GM12878 (cell line): ENCODE measurements around the gene DNAH11. TPM values are rescaled to one million over a fixed set of nuclear protein-coding genes. Genes with fewer than 3 reads are reported as not detected.
A peak's percentile ranks its signal among the peaks of the same experiment; 100 is the strongest.

Experiments
- CEBPB ChIP-seq, 2 experiments: fragments of 150-350 bp in 1 of 2; IDR thresholded peaks; 2 replicates each; pipeline ENCODE4 v1.6.1; 2012 to 2014; ENCODE audit warnings: low read depth in 2 of 2, low read length in 2 of 2, borderline replicate concordance in 1 of 2, inconsistent platforms in 1 of 2
- EGR1 ChIP-seq, 2 experiments: IDR thresholded peaks; 1 replicate in 1 of 2; 2 replicates in 1 of 2; pipeline ENCODE4 v1.6.1; 2011 to 2012; ENCODE audit warnings: low read depth in 2 of 2, low read length in 2 of 2, borderline replicate concordance in 1 of 2, mild to moderate bottlenecking in 1 of 2, moderate library complexity in 1 of 2
- IKZF1 ChIP-seq: fragments of 450-650 bp; conservative IDR thresholded peaks from 2 replicates; pipeline ENCODE4 v1.6.1; 2017; ENCODE audit warnings: antibody characterized with exemption, mild to moderate bottlenecking
- IKZF2 ChIP-seq, 2 experiments: fragments of 450-650 bp; IDR thresholded peaks; 2 replicates each; pipeline ENCODE4 v1.6.1; 2017; ENCODE audit warnings: mild to moderate bottlenecking in 2 of 2, moderate library complexity in 2 of 2
- JUNB ChIP-seq: IDR thresholded peaks from 2 replicates; pipeline ENCODE4 v1.6.1; 2016; ENCODE audit warnings: antibody characterized with exemption, mild to moderate bottlenecking
- PAX5 ChIP-seq: IDR thresholded peaks from 2 replicates; pipeline ENCODE4 v1.6.1; 2011; ENCODE audit warnings: low read depth, low read length, borderline replicate concordance
- PKNOX1 ChIP-seq: fragments of 450-650 bp; IDR thresholded peaks from 2 replicates; pipeline ENCODE4 v1.6.1; 2016; ENCODE audit warnings: mild to moderate bottlenecking
- SUZ12 ChIP-seq: fragments of 200-600 bp; sonication (generic); IDR thresholded peaks from one replicate; pipeline ENCODE4 v1.6.1; 2018; ENCODE audit warnings: antibody characterized with exemption, mild to moderate bottlenecking; ENCODE audit not compliant: unreplicated experiment
- ZBTB33 ChIP-seq: fragments of 450-650 bp; IDR thresholded peaks from 2 replicates; pipeline ENCODE4 v1.6.1; 2017; ENCODE audit warnings: mild to moderate bottlenecking
- polyA plus RNA-seq, 11 experiments: library from polyadenylated mRNA; depleted of rRNA in 4 of 11; unstranded in 6 of 11; stranded (reverse) in 5 of 11; fragments of >200 nt; fragmentation: Nextera tagmentation in 4 of 11; fragmentation: Illumina TruSeq in 1 of 11; extraction: Ambion mirVana in 4 of 11; extraction: Trizol in 1 of 11; gene quantifications; 1 replicate in 1 of 11; 2 replicates in 10 of 11; pipeline versions ENCODE4 v1.2.1 to v1.2.3, GENCODE V29; 2011 to 2016; ENCODE audit warnings: inconsistent platforms in 2 of 11, missing spikeins in 2 of 11, low read depth in 1 of 11
- total RNA-seq, 4 experiments: library from RNA; depleted of rRNA in 3 of 4; stranded (reverse); fragments of >200 nt in 3 of 4; fragmentation: Illumina TruSeq in 1 of 4; extraction: Trizol in 1 of 4; gene quantifications; 2 replicates each; pipeline versions ENCODE4 v1.2.1 to v1.2.3, GENCODE V29; 2013 to 2021
- TF ChIP-seq, protein P1 (sequence below): fragments of 450-650 bp; IDR thresholded peaks from 2 replicates; pipeline ENCODE4 v1.6.1; 2017; ENCODE audit warnings: mild to moderate bottlenecking, moderate library complexity

DNAH11 gene
- total and polyA plus RNA-seq, 10 of the 15 experiments (the other 5 are each of a cell fraction or from before 2014, with no cell fraction given) = 0.03 to 0.56 (median 0.10) TPM

GRCh38 chr7:21603972-21604749, 61.3 kb downstream of the DNAH11 start (continued):
- TF ChIP-seq, protein P1, sequence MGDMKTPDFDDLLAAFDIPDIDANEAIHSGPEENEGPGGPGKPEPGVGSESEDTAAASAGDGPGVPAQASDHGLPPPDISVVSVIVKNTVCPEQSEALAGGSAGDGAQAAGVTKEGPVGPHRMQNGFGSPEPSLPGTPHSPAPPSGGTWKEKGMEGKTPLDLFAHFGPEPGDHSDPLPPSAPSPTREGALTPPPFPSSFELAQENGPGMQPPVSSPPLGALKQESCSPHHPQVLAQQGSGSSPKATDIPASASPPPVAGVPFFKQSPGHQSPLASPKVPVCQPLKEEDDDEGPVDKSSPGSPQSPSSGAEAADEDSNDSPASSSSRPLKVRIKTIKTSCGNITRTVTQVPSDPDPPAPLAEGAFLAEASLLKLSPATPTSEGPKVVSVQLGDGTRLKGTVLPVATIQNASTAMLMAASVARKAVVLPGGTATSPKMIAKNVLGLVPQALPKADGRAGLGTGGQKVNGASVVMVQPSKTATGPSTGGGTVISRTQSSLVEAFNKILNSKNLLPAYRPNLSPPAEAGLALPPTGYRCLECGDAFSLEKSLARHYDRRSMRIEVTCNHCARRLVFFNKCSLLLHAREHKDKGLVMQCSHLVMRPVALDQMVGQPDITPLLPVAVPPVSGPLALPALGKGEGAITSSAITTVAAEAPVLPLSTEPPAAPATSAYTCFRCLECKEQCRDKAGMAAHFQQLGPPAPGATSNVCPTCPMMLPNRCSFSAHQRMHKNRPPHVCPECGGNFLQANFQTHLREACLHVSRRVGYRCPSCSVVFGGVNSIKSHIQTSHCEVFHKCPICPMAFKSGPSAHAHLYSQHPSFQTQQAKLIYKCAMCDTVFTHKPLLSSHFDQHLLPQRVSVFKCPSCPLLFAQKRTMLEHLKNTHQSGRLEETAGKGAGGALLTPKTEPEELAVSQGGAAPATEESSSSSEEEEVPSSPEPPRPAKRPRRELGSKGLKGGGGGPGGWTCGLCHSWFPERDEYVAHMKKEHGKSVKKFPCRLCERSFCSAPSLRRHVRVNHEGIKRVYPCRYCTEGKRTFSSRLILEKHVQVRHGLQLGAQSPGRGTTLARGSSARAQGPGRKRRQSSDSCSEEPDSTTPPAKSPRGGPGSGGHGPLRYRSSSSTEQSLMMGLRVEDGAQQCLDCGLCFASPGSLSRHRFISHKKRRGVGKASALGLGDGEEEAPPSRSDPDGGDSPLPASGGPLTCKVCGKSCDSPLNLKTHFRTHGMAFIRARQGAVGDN = no peak
- TF ChIP-seq SUZ12 (no peak), ZBTB33 (no peak), IKZF1 (0 out of 2 replicates have a peak, but pooled peaks have one; percentile 17), PKNOX1 (no peak), CEBPB (IDR thresholded peaks at IDR 0.05; ENCODE audit: borderline replicate concordance in 1 of 2, low read depth in 2 of 2, low read length in 2 of 2) (no peak), EGR1 (IDR thresholded peaks at IDR 0.05; ENCODE audit: borderline replicate concordance in 1 of 2, low read depth in 2 of 2, low read length in 2 of 2) (no peak), JUNB (peak; percentile 8; the same call in 1 of the 2 replicates), IKZF2 (IDR thresholded peaks at IDR 0.05) (peak in 1 of 2 experiments; percentile 13; a peak in 1 of 4 replicates), PAX5 (no peak)
